ENCODE data around the gene NUFIP2.

GRCh38 chr17:29215717-29216116 lies 78.2 kb downstream of the NUFIP2 start:
- no peak for TF ChIP-seq ZNF274 (IDR thresholded peaks at IDR 0.05; ENCODE audit: insufficient read depth, insufficient read length)
- TF ChIP-seq SREBF2 (IDR thresholded peaks at IDR 0.05; ENCODE audit: low read length), result no peak
- no peak for TF ChIP-seq GABPA (IDR thresholded peaks at IDR 0.05; ENCODE audit: low read depth)
- TF ChIP-seq RELB (IDR thresholded peaks at IDR 0.05; ENCODE audit: low read depth), result no peak
- no peak for TF ChIP-seq MTA3 (IDR thresholded peaks at IDR 0.05; ENCODE audit: borderline replicate concordance, low read length)
